ENCODE data around the gene GRK5.

GRK5 gene

GRCh38 chr10:119325131-119325530 lies 117.8 kb downstream of the GRK5 start:
- DNase-seq, result no peak

DNA sequence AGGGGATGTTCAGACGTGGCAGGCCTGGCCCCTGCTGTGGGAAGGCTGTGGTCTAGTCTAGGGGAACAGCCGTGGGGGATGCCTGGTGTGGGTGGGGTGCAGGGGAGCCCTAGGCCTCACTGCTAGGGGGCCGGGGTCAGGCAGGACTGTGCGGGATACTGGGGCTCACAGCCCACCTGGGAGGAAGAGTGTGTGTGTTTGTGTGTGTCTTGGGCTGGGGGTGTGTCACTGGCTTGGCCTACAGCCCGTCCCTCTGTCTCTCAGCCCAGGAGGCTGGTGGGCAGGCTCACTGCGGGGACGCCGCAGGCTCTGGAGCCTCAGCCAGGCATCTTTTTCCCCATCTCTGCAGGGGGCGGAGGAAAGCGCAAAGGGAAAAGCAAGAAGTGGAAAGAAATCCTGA lies 118.8 kb downstream of the GRK5 start:
- no peak for DNase-seq

DNA sequence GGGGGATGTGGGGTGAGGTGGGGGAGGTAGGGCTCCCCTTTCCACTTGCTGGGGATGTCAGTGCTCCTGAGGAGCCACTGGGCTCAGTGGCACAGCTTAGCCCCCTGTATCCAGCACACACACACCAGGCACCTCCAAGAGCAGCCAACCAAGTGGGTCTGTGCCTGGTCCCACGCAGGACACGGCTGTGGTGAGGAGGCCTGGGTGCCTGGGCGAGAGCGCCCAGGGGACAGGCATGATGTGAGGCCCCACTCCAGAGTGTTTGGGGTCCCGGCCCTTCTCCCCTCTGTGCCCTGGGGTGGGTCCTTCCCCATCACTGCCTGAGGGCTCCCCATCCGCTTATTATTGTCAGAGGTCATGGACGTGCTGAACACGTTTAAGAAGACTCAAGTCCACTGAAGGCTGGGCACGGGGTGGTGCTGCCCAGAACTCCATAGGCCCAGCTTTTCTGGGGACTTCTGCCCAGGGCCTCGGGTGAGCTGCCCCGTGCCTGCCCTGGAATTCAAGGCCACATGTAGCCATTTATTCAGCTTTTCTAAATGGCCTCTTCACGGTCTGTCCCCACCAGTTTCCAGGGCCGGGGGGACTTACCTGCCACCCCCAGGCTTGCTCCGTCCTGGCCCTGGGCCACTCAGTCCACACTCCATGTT lies 119.8 kb downstream of the GRK5 start:
- no peak for DNase-seq

DNA sequence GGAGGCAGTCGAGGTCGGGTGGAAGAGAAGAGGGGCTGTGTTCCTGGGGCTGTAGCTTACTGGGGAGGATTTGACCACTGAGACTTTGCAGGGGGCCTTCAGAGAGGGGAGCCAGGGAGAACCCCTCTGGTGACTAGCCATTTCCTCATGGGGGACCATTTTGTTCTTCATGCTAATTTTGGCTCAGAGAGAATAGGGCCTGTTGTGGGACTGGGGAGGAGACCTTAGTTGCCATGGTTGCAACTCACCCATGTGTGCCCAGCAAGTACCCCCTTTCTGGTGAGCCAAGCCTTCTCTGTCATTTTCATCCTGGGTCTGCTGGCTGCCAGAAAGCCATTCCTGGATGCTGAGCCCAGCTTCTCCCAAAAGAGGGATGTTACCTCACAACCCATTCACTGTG lies 120.9 kb downstream of the GRK5 start:
- no peak for DNase-seq

DNA sequence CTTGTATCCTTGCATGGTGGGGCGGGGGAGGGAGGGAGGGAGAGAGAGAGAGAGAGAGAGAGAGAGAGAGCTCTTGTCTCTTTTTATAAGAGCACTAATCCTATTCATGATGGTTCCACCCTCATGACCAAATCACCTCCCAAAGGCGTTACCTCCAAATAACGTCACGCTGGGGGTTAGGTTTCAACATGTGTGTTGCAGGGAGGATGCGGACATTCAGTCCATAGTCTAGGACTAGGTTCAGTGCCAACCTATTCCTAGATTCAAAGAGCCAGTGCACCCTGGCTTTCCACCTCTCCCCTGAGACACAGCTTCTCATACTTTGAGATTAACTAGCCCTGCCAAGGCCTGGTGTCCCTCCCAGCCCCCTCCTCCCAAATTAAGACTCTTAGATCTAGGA lies 123.0 kb downstream of the GRK5 start:
- DNase-seq, result no peak

GRCh38 chr10:119331061-119331460 lies 123.7 kb downstream of the GRK5 start:
- no peak for DNase-seq

- DNase-seq, result peak; percentile 86
Observed at GRCh38 chr10:119333146-119333792, 125.9 kb downstream of the GRK5 start.

GRCh38 chr10:119335671-119336353 lies 128.4 kb downstream of the GRK5 start:
- DNase-seq, result no peak

- DNase-seq, result no peak
Observed at GRCh38 chr10:119336599-119336998, 129.2 kb downstream of the GRK5 start.

- no peak for DNase-seq
Observed at GRCh38 chr10:119337223-119337622, 129.9 kb downstream of the GRK5 start.

DNA sequence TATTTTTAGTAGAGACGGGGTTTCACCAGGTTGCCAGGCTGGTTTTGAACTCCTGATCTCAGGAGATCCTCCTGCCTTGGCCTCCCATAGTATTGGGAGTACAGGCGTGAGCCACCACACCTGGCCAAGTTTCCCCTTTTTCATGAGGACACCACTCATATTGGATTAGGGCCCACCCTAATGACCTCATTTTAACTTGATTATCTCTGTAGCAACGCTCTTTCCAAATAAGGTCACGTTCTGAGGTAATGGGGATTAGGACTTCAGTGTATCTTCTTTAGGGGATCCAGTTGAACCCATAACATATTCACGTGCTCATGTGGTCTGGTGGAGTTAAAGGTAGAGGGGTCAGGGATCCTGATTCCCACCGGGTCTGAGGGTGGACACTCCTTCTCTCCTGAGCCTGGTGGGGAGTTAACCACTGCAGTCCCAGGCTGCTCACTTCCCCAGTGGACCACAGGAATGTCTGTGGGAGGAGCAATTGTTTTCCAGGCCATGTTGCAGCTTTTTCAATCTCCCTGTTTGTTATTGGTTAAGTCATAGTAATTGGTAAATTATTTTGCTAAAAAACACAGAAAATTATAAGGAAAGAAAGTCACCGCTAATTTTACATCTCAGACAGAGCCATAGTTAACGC lies 130.5 kb downstream of the GRK5 start:
- no peak for DNase-seq

GRCh38 chr10:119339109-119339508 lies 131.7 kb downstream of the GRK5 start:
- DNase-seq, result no peak

DNA sequence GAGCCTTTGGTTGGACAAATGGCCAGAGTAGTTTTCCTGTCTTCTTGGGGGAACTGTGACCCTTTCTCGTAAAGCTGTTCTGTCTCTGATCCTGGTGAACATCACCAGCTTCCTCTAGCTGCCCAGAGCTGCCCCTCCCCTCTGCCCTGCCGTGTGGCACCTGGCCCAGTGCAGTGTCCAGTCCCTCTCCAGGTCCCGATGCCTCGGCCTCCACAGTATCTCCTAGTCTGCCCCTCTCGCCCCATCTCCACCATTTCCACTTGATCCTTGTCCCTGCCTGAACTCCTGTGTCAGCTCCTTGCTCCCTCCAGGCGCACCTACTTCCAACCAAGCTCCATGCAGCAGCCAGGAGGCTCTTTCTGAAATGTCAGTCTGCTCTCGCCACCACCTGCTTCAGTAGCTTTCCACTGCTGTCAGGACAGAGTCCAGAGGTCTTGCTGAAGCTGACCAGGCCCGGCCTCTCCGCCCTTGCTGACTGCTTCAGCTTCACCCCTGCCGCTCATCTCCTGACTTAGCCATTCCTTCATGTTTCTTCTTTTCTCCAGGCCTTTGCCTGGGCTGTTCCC lies 133.6 kb downstream of the GRK5 start:
- DNase-seq, result no peak

DNA sequence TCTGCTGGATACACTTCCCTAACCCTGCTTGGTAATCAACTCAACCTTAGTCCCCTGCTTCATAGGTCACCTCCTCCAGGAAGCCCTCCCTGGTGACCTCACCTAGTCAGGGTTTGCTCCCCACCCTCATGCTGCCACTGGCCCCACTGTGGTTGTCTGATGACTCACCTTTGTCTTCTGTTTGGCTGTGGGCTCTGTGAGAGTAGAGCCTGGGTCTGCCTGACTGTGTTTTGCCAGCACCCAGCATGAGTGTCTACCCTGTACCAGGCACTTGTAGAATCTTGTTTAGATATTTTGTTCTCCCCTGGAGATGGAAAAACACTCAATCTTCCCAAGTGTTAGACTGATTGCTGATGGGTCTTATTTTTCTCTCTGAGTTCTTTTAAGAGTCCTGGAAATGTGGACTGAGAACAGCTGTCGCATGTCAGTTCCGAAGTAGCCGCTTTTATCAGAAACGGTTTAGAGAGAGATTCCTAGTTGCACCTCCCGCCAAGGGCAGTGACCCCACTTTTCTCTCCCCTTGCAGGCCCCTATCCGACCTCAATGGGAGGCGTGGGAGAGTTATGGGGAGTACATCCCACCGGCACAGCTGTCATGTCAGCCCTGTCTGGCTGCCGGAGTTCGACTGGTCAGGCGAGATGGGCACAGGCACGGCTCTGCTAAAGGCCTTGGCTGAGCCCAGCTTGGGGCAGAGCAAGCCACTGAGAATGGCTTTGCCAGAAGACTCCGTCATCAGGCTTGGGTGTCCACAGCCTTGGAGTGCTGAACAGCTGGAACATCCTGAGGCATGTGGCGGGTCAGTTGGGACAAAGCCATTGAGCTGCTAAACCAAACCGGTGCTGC lies 134.3 kb downstream of the GRK5 start:
- DNase-seq, result peak; percentile 65

DNA sequence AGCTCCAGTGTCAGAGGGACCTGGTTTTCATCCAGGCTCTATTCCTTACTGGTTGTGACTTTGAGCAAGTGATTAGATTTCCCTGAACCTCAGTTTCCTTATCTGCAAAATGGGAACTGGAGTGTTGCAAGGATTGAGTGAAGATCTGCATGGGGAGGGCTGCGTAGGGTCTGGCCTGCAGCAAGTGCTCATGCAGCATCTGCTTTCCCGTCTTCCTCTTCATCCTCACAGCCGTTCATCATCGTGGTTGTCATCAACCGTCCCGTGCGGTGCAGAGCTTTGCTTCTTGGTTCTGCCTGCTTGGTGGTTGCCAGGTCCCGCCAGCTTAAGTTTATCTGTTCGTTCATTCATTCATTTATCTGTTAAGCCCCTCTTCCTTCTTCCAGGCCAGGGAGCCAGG lies 135.0 kb downstream of the GRK5 start:
- no peak for DNase-seq

DNA sequence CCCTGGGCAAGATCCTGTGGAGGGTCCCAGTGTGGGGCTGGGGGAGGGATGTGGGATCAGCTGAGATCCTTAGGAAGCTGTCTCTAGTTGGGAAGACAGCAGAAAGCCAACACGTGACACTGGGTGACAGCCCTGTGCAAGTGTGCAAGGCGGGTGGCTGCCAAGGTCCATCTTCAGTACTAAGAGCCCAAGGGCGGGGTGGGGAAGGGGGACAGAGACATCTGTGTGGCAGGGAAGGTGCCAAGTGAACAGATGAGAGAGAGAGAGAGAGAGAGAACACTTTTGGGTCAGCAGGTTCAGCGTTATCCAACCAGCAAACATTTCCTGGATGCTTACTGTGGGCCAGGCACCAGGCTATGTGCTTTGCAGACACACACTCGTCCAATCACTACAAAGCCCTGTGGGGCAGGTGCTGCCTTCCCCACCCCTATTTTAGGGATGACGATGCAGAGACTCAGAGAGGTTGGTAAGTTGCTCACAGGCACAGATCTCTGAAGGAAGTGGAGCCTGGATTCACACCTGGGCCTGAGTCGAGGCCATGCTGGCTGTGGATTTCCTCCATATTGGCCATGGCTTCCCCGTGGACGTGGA lies 135.7 kb downstream of the GRK5 start:
- DNase-seq, result no peak

DNA sequence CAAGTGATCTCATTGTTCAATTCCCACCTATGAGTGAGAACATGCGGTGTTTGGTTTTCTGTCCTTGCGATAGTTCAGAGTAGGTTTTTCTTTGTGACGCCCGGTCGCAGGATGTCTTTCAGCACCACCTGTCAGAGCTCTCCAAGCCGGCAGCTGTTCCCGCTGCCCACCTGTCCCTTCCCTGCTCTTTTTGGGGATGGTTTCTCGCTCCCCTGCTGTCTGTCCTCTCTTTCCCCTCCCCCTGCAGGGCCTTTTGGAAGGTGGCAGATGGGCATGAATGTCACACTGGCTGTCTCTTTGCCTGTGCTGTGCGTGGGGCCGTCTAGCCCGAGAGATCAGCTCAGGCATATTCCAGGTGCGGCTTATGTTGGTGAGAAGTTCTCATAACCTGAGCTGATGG lies 137.0 kb downstream of the GRK5 start:
- DNase-seq, result no peak

DNA sequence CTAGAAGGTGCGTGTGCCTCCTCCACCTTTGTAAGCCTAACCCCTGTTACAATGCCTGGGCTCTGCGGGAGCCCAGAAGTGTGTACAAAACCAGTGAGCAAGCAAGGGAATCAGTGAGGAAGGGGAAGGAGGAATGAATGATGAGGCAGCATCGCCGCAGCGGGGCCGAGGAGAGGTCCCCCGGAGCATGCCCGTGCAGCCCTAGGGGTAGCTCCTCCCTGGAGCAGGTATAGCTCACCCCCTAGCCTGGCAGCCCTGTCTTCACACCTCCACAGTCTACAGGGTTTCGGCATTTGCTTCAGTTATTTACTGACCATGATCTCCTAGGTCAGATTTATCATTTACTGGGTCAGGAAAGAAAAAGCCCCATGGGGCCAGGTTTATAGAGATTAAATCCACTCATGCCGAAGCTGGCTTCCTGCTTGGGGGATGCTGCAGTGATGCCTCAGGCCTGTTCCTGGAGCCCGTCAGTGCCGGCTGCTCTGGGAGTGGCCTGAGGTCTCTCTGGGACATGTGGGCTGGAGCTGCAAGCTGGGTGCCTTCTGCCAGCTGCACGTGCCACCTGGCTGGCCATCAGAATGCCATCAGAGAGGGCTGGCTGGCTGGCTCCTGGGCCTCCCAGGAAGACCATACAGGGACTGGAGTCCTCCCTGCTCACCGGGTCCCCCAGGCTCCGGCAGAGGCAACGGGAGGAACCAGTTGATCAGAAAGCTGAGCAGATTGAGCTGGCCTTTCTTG lies 138.9 kb downstream of the GRK5 start:
- DNase-seq, result no peak

DNA sequence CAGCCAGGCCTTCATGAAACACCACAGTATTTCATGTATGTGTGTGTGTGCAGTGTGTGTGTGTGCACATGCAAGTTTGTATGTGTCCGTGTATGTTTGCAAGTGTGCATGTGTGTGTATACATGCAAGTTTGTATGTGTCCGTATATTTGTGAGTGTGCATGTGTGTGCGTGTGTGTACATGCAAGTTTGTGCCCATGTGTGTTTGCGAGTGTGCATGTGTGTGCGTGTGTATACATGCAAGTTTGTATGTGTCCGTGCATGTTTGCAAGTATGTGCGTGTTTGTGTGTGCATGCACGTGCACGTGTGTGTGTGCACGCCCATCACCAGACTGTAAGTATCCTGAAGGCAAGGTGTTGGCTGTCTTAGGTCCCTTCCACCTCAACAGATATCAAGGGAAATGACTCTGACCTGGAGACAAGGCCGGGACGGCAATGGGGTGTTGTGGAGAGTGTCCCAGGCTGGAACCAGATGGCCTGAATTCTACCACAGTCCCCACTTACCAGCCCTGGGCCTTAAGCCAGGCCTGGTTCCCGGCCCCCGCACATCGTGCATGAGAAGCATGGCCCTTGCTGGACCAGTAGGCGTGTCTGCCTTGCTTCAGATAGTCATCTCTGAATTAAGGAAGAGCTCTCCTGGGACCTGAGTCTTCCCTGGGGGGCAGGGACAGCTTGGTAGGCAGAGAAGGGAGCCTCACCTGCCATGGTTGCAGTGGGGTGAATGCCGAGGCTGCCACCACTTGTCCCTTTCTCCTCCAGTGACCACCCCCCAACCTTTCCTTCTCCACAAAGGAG lies 140.0 kb downstream of the GRK5 start:
- DNase-seq, result no peak

- DNase-seq, result no peak
Observed at GRCh38 chr10:119348106-119348505, 140.7 kb downstream of the GRK5 start.
